ENCODE measurements around the gene COL28A1. TPM values are rescaled to one million over a fixed set of nuclear protein-coding genes. Genes with fewer than 3 reads are reported as not detected.
"Not testable (repeated sequence)": the region's sequence is repeated elsewhere in the genome, so short reads cannot be mapped to it uniquely, and the experiment has no call there.

COL28A1 gene
- total RNA-seq, 1 donor from 2014 or later = 1.8 TPM

DNA sequence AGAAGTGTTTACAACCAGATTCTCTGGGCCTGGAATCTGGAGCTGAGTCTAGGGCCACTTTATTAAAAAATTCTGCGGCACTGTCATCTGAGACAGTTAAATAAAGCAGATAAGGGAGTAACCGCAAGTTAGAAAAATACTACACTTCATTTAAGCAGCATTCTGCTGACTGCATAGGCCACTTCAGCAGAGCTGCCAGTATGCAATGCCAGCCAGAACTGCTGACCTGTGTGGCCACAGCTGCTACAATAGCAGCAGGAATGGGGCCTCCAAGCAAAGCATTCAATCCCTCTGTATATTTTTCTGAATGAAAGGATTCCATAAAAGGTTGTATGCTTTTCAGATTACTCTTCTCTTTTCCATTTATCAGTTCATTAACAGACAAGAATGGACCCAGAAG lies 136.0 kb downstream of the COL28A1 start:
- TF ChIP-seq, protein P1, sequence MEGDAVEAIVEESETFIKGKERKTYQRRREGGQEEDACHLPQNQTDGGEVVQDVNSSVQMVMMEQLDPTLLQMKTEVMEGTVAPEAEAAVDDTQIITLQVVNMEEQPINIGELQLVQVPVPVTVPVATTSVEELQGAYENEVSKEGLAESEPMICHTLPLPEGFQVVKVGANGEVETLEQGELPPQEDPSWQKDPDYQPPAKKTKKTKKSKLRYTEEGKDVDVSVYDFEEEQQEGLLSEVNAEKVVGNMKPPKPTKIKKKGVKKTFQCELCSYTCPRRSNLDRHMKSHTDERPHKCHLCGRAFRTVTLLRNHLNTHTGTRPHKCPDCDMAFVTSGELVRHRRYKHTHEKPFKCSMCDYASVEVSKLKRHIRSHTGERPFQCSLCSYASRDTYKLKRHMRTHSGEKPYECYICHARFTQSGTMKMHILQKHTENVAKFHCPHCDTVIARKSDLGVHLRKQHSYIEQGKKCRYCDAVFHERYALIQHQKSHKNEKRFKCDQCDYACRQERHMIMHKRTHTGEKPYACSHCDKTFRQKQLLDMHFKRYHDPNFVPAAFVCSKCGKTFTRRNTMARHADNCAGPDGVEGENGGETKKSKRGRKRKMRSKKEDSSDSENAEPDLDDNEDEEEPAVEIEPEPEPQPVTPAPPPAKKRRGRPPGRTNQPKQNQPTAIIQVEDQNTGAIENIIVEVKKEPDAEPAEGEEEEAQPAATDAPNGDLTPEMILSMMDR (IDR thresholded peaks at IDR 0.05; ENCODE audit: unreplicated experiment) = no peak
- H3K4me3 Mint-ChIP-seq = no peak overlapping the region
- no peak overlapping the region for H3K27ac Mint-ChIP-seq
- no peaks in the 10 kb centered on the region for H3K27me3 Mint-ChIP-seq (ENCODE audit: low read depth)
- no peaks in the 10 kb centered on the region for H3K36me3 Mint-ChIP-seq
- no peaks in the 10 kb centered on the region for H3K4me1 Mint-ChIP-seq
- no peaks in the 10 kb centered on the region for H3K9me3 Mint-ChIP-seq
- DNase-seq (ENCODE audit: low spot score in 2 of 2, unreplicated experiment in 2 of 2) = no peak

DNA sequence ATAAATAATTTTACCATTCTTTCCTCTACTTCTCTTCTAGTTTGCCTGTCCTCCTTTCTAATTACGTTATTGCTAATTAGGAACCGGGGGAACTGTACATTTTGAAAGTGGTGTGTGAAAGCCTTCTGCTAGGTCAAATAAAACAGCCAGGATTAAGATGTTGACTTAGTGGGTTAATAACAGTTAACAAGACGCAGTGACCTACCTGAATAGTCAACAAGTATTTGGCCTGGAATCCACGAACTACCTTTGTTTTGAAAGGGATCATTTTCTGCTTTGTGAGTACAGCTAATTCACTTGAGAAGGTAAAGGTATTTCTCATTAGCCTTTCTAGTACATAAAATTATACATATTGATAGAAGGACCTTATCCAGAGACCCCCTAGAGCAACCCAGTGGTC lies 139.9 kb downstream of the COL28A1 start:
- H3K36me3 Mint-ChIP-seq = peaks cover 1% of the 10 kb centered on the region
- no peak for DNase-seq (ENCODE audit: low spot score in 2 of 2, unreplicated experiment in 2 of 2)
- no peak overlapping the region for H3K27ac Mint-ChIP-seq
- no peaks in the 10 kb centered on the region for H3K27me3 Mint-ChIP-seq (ENCODE audit: low read depth)
- TF ChIP-seq, protein P1 (IDR thresholded peaks at IDR 0.05; ENCODE audit: unreplicated experiment) = no peak
- H3K9me3 Mint-ChIP-seq = peaks cover 24% of the 10 kb centered on the region
- no peaks in the 10 kb centered on the region for H3K4me1 Mint-ChIP-seq
- no peak overlapping the region for H3K4me3 Mint-ChIP-seq

DNA sequence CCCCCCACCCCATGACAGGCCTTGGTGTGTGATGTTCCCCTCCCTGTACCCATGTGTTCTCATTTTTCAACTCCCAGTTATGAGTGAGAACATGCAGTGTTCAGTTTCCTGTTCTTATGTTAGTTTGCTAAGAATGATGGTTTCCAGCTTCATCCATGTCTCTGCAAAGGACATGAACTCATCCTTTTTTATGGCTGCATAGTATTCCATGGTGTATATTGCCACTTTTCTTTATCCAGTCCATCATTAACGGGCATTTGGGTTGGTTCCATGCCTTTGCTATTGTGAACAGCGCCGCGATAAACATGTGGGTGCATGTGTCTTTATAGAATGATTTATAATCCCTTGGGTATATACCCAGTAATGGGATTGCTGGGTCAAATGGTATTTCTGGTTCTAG lies 147.5 kb downstream of the COL28A1 start:
- not testable (repeated sequence) for H3K4me1 Mint-ChIP-seq, H3K4me3 Mint-ChIP-seq
- H3K9me3 Mint-ChIP-seq = peaks cover 40% of the 10 kb centered on the region

DNA sequence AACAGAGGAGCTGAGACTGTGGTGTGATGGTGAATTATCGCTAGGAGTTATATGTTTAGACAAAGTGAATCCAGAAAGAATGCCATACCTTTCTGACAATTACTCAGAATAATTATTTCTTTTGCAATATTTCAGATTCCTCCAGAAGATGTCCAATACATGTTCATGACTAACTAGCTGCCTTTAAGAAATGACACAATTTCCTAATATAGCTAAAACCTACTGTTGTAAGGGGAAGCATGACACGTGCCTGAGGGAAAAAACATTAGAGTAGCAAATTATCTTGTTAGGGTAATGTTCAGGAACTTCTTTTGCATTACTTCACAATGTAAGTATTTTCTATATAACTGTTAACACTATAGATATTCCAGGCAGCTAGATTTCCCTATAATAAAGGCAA lies 150.3 kb downstream of the COL28A1 start:
- H3K27ac Mint-ChIP-seq = no peak overlapping the region
- TF ChIP-seq, protein P1 (IDR thresholded peaks at IDR 0.05; ENCODE audit: unreplicated experiment) = no peak
- DNase-seq (ENCODE audit: low spot score in 2 of 2, unreplicated experiment in 2 of 2) = no peak
- no peaks in the 10 kb centered on the region for H3K36me3 Mint-ChIP-seq
- H3K4me1 Mint-ChIP-seq = no peaks in the 10 kb centered on the region
- peaks cover 13% of the 10 kb centered on the region for H3K9me3 Mint-ChIP-seq
- no peak overlapping the region for H3K4me3 Mint-ChIP-seq
- H3K27me3 Mint-ChIP-seq (ENCODE audit: low read depth) = no peaks in the 10 kb centered on the region

More for the DNA sequence above, 147.5 kb downstream of the COL28A1 start:
- H3K27me3 Mint-ChIP-seq (ENCODE audit: low read depth); DNase-seq (ENCODE audit: low spot score in 2 of 2, unreplicated experiment in 2 of 2); H3K36me3 Mint-ChIP-seq; H3K27ac Mint-ChIP-seq: not testable (repeated sequence)

DNA sequence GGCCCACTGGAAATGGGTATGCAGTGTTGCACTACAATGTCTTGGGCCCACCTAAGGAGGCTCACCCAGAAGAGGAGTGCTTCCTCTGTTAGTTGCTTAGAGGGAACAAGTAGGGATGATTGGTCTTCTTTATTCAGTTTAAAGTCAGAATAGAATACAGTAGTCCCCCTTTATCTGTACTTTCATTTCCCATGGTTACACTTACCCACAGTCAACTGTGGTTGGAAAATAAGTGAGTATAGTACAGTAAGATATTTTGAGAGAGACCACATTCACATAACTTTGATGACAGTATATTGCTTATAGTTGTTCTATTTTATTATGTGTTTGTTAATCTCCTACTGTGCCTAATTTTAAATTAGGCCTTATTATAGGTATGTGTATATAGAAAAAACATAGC lies 151.4 kb downstream of the COL28A1 start:
- DNase-seq (ENCODE audit: low spot score in 2 of 2, unreplicated experiment in 2 of 2) = no peak
- H3K4me1 Mint-ChIP-seq = no peaks in the 10 kb centered on the region
- H3K27me3 Mint-ChIP-seq (ENCODE audit: low read depth) = no peaks in the 10 kb centered on the region
- peaks cover 2% of the 10 kb centered on the region for H3K9me3 Mint-ChIP-seq
- TF ChIP-seq, protein P1 (IDR thresholded peaks at IDR 0.05; ENCODE audit: unreplicated experiment) = no peak
- no peak overlapping the region for H3K27ac Mint-ChIP-seq
- no peaks in the 10 kb centered on the region for H3K36me3 Mint-ChIP-seq
- no peak overlapping the region for H3K4me3 Mint-ChIP-seq

DNA sequence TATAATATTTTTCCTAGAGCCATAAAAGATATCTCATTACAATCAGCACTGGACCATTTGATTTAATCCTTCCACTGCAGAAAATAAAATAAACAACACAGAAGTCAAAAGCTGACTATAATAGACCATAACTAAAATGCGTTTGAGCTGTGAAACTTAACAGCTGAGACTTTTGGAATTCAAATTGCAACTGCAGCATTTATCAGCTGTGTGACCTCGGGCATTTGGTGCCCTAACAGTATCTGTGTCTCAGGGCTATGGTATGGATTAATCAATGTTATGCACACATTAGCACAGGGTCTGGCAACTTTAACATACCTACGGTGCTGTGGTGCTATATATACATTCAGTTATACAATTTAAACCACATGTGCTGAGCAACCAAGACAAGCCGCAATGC lies 160.1 kb downstream of the COL28A1 start:
- no peak for DNase-seq (ENCODE audit: low spot score in 2 of 2, unreplicated experiment in 2 of 2)
- Mint-ChIP-seq H3K9me3 (no peaks in the 10 kb centered on the region), H3K27me3 (ENCODE audit: low read depth) (no peaks in the 10 kb centered on the region), H3K4me3 (no peak overlapping the region), H3K4me1 (no peaks in the 10 kb centered on the region), H3K36me3 (no peaks in the 10 kb centered on the region), H3K27ac (no peak overlapping the region)
- TF ChIP-seq, protein P1 (IDR thresholded peaks at IDR 0.05; ENCODE audit: unreplicated experiment) = no peak
